Neural crest cell (in vitro differentiated cells): ENCODE data around the gene VGLL3. TPM values are rescaled to one million over a fixed set of nuclear protein-coding genes. Genes with fewer than 3 reads are reported as not detected.
A peak's percentile ranks its signal among the peaks of the same experiment; 100 is the strongest.
"Not testable (repeated sequence)": the region's sequence is repeated elsewhere in the genome, so short reads cannot be mapped to it uniquely, and the experiment has no call there.

Experiments
- DNase-seq: peaks from one replicate; pipeline ENCODE4 v3.0.0; 2021; ENCODE audit warnings: low read depth, mixed read lengths, low spot score
- H3K27ac Mint-ChIP-seq: one replicate; pipeline ENCODE4 v1.8.0; 2021; ENCODE audit warnings: mild to moderate bottlenecking, mixed read lengths; ENCODE audit not compliant: unreplicated experiment
- H3K27me3 Mint-ChIP-seq: 2 replicates; pipeline ENCODE4 v1.8.0; 2021; ENCODE audit warnings: low read depth, mild to moderate bottlenecking, mixed read lengths
- H3K36me3 Mint-ChIP-seq: 2 replicates; pipeline ENCODE4 v1.8.0; 2021; ENCODE audit warnings: low read depth, mild to moderate bottlenecking, mixed read lengths
- H3K4me1 Mint-ChIP-seq: 2 replicates; pipeline ENCODE4 v1.8.0; 2021; ENCODE audit warnings: mixed read lengths
- H3K4me3 Mint-ChIP-seq: one replicate; pipeline ENCODE4 v1.8.0; 2021; ENCODE audit warnings: mild to moderate bottlenecking, mixed read lengths
- H3K9me3 Mint-ChIP-seq: 2 replicates; pipeline ENCODE4 v1.8.0; 2021; ENCODE audit warnings: mixed read lengths
- CTCF ChIP-seq: fragments of 200-600 bp; sonication (generic); conservative IDR thresholded peaks from 2 replicates; pipeline ENCODE4 v1.5.0; 2021; ENCODE audit warnings: antibody characterized with exemption, mild to moderate bottlenecking
- total RNA-seq: library from RNA; stranded (reverse); gene quantifications from 2 replicates; pipeline ENCODE4 v1.2.1, GENCODE V29; 2021

VGLL3 gene
- total RNA-seq, 1 donor from 2014 or later = 3.2 TPM

GRCh38 chr3:87025661-87026645 is 35.0 kb upstream of the VGLL3 start:
- Mint-ChIP-seq H3K4me1 (no peaks in the 10 kb centered on the region), H3K4me3 (no peak overlapping the region), H3K9me3 (peaks cover 2% of the 10 kb centered on the region), H3K27me3 (no peaks in the 10 kb centered on the region), H3K36me3 (no peaks in the 10 kb centered on the region), H3K27ac (no peak overlapping the region)
- TF ChIP-seq CTCF = no peak
- no peak for DNase-seq

- not testable (repeated sequence) for H3K27ac Mint-ChIP-seq, H3K27me3 Mint-ChIP-seq, H3K9me3 Mint-ChIP-seq, DNase-seq, H3K4me3 Mint-ChIP-seq, H3K4me1 Mint-ChIP-seq, H3K36me3 Mint-ChIP-seq
These were observed 26.4 kb upstream of the VGLL3 start for GRCh38 chr3:87017370-87017769.

GRCh38 chr3:87009271-87009670 is 18.3 kb upstream of the VGLL3 start:
- TF ChIP-seq CTCF = no peak
- no peaks in the 10 kb centered on the region for H3K36me3 Mint-ChIP-seq
- DNase-seq = no peak
- no peaks in the 10 kb centered on the region for H3K27me3 Mint-ChIP-seq
- H3K9me3 Mint-ChIP-seq = peaks cover 6% of the 10 kb centered on the region
- no peak overlapping the region for H3K4me3 Mint-ChIP-seq
- H3K4me1 Mint-ChIP-seq = no peaks in the 10 kb centered on the region
- no peak overlapping the region for H3K27ac Mint-ChIP-seq

GRCh38 chr3:87006844-87007439 is 16.0 kb upstream of the VGLL3 start:
- H3K27me3 Mint-ChIP-seq = no peaks in the 10 kb centered on the region
- TF ChIP-seq CTCF = peak; percentile 61
- no peak overlapping the region for H3K4me3 Mint-ChIP-seq
- no peaks in the 10 kb centered on the region for H3K36me3 Mint-ChIP-seq
- DNase-seq = no peak
- H3K9me3 Mint-ChIP-seq = peaks cover 6% of the 10 kb centered on the region
- H3K27ac Mint-ChIP-seq = no peak overlapping the region
- H3K4me1 Mint-ChIP-seq = no peaks in the 10 kb centered on the region

GRCh38 chr3:87004883-87005282 is 13.9 kb upstream of the VGLL3 start:
- H3K27ac Mint-ChIP-seq = no peak overlapping the region
- no peaks in the 10 kb centered on the region for H3K27me3 Mint-ChIP-seq

More at GRCh38 chr3:87004883-87005282, 13.9 kb upstream of the VGLL3 start:
- no peak for DNase-seq
- Mint-ChIP-seq H3K36me3 (no peaks in the 10 kb centered on the region), H3K4me1 (no peaks in the 10 kb centered on the region), H3K9me3 (peaks cover 6% of the 10 kb centered on the region), H3K4me3 (no peak overlapping the region)
- TF ChIP-seq CTCF = no peak
